KMS-11 (cell line): ENCODE data around the gene MYO1C.

Source experiments
- H2AFZ ChIP-seq: fragments of 200-600 bp; sonication (generic); 2 replicates; pipeline ENCODE4 v1.6.1; 2016; ENCODE audit warnings: antibody characterized with exemption, mixed run types, low read depth
- H3K27ac ChIP-seq: fragments of 200-600 bp; sonication (generic); 2 replicates; pipeline ENCODE4 v1.6.1; 2016; ENCODE audit warnings: mild to moderate bottlenecking, mixed run types
- H3K27me3 ChIP-seq: fragments of 200-600 bp; sonication (generic); 2 replicates; pipeline ENCODE4 v1.6.1; 2017; ENCODE audit warnings: mild to moderate bottlenecking, low read depth, mixed run types, moderate library complexity; ENCODE audit not compliant: insufficient read depth
- H3K36me3 ChIP-seq: fragments of 200-600 bp; sonication (generic); 2 replicates; pipeline ENCODE4 v1.6.1; 2017; ENCODE audit warnings: mild to moderate bottlenecking, mixed run types; ENCODE audit not compliant: insufficient read depth
- H3K4me1 ChIP-seq: fragments of 200-600 bp; sonication (generic); 2 replicates; pipeline ENCODE4 v1.6.1; 2016; ENCODE audit warnings: mild to moderate bottlenecking, low read depth, mixed run types; ENCODE audit not compliant: poor library complexity, severe bottlenecking
- H3K4me2 ChIP-seq: fragments of 200-600 bp; sonication (generic); 2 replicates; pipeline ENCODE4 v1.7.0; 2016; ENCODE audit warnings: mild to moderate bottlenecking, mixed run types
- H3K4me3 ChIP-seq: fragments of 200-600 bp; sonication (generic); IDR thresholded peaks from 2 replicates; pipeline ENCODE4 v1.6.1; 2017; ENCODE audit warnings: low read depth, low read length, mixed read lengths; ENCODE audit not compliant: insufficient read depth
- H3K79me2 ChIP-seq: fragments of 200-600 bp; sonication (generic); 2 replicates; pipeline ENCODE4 v1.6.1; 2016; ENCODE audit warnings: low read depth, mixed run types; ENCODE audit not compliant: insufficient read depth
- H3K9ac ChIP-seq: fragments of 200-600 bp; sonication (generic); 2 replicates; pipeline ENCODE4 v1.6.1; 2016; ENCODE audit warnings: mild to moderate bottlenecking, mixed run types
- H4K20me1 ChIP-seq: fragments of 200-600 bp; sonication (generic); 2 replicates; pipeline ENCODE4 v1.6.1; 2016; ENCODE audit warnings: mild to moderate bottlenecking, mixed run types; ENCODE audit not compliant: insufficient read depth
- CTCF ChIP-seq: fragments of 200-600 bp; sonication (generic); conservative IDR thresholded peaks from 2 replicates; pipeline ENCODE4 v1.6.1; 2017; ENCODE audit warnings: low read depth, mild to moderate bottlenecking, antibody characterized with exemption, low read length, moderate library complexity, mixed read lengths

MYO1C gene

GRCh38 chr17:1491443-1492248 is 840 bp downstream of the MYO1C start:
- no peak for TF ChIP-seq CTCF
- Histone ChIP-seq H3K4me2 (peak overlapping the region; percentile 82), H3K27me3 (no peaks in the 10 kb centered on the region), H3K36me3 (no peaks in the 10 kb centered on the region), H3K4me3 (no peak overlapping the region), H3K4me1 (peaks cover 19% of the 10 kb centered on the region), H3K79me2 (no peaks in the 10 kb centered on the region), H2AFZ (peak overlapping the region; percentile 64), H3K27ac (no peak overlapping the region), H4K20me1 (no peaks in the 10 kb centered on the region), H3K9ac (peak overlapping the region; percentile 46; the same call in 1 of the 2 replicates)

- peaks cover 22% of the 10 kb centered on the region for H3K4me1 ChIP-seq
- no peaks in the 10 kb centered on the region for H3K27me3 ChIP-seq
- H2AFZ ChIP-seq: peak overlapping the region; percentile 49; the same call in 1 of the 2 replicates
- H3K9ac ChIP-seq: peak overlapping the region; percentile 46; the same call in 1 of the 2 replicates
- no peak overlapping the region for H3K27ac ChIP-seq
- no peaks in the 10 kb centered on the region for H4K20me1 ChIP-seq
- H3K4me3 ChIP-seq: no peak overlapping the region
- no peak for TF ChIP-seq CTCF
- H3K4me2 ChIP-seq: peak overlapping the region; percentile 73
- H3K79me2 ChIP-seq: no peaks in the 10 kb centered on the region
- H3K36me3 ChIP-seq: no peaks in the 10 kb centered on the region
Measured at GRCh38 chr17:1490643-1491442, 1.6 kb downstream of the MYO1C start.

- no peaks in the 10 kb centered on the region for H3K27me3 ChIP-seq
- no peaks in the 10 kb centered on the region for H3K79me2 ChIP-seq
- no peak overlapping the region for H3K4me3 ChIP-seq
- no peaks in the 10 kb centered on the region for H3K36me3 ChIP-seq
- H3K4me1 ChIP-seq: peaks cover 26% of the 10 kb centered on the region
- TF ChIP-seq CTCF: no peak
- no peak overlapping the region for H2AFZ ChIP-seq
- H3K27ac ChIP-seq: no peak overlapping the region
- no peaks in the 10 kb centered on the region for H4K20me1 ChIP-seq
- 0 out of 2 replicates have a peak overlapping the region, but pooled peaks have one; percentile 74 for H3K4me2 ChIP-seq
- no peak overlapping the region for H3K9ac ChIP-seq
Measured at GRCh38 chr17:1488826-1489270, 3.6 kb downstream of the MYO1C start.

GRCh38 chr17:1487939-1488825 is 4.3 kb downstream of the MYO1C start:
- TF ChIP-seq CTCF: no peak
- Histone ChIP-seq H3K79me2 (no peaks in the 10 kb centered on the region), H3K27me3 (no peaks in the 10 kb centered on the region), H3K9ac (peak overlapping the region; percentile 56; the same call in 1 of the 2 replicates), H2AFZ (peak overlapping the region; percentile 41), H4K20me1 (no peaks in the 10 kb centered on the region), H3K4me3 (no peak overlapping the region), H3K4me2 (peak overlapping the region; percentile 74), H3K36me3 (no peaks in the 10 kb centered on the region), H3K4me1 (peaks cover 26% of the 10 kb centered on the region), H3K27ac (peak overlapping the region; percentile 89)
